HG02798 (cell line): ENCODE measurements around the gene HGF.
"Not testable (repeated sequence)": the region's sequence is repeated elsewhere in the genome, so short reads cannot be mapped to it uniquely, and the experiment has no call there.

ENCODE experiments used
- ATAC-seq: cut with Tn5 transposase; IDR thresholded peaks from one replicate; pipeline ENCODE4 v1.9.1; 2021; ENCODE audit warnings: mild to moderate bottlenecking; ENCODE audit not compliant: unreplicated experiment, poor library complexity

The HGF gene

DNA sequence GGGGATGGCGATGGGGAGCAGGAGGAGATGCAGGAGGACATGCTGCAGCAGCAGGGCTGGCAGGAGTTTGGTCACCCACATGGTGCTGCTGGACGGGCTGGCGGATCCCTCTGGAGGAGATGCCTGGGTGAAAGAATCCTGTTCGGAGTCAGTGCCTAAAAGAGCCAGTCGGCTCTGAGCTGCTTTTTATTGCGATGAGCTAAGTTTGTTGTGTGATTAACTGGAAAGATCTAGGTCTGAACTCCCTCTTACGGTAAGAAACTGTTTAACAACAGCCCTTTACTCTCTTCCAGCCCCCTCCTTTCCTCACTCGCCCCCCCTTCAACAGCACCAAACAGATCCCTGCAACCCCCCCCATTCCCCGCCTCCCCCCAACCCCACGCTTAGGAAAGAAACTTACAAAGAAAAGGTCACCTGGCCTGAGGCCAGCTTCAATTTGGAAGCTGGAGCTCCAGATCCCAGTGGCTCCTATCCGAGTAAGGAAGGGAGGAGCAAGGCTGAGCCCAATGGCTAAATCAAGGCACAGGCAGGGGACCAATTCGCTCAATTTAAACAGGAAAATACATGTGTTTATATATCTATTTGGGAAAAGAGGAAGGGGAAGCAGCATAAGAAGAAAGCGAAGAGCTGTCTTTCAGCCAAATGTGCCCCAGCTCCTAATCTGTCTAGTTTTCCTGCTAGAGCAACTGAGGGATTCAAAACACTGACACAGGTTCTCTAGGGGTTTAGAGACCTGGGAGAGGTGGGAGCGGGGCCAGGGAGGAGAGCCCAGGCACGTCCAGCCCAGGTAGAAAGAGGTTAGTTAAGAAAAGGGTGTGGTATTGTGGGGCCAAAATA, at the start of gene HGF:
Gene HGF (minus strand): TSS at position 157 of the 837 bp plus-strand sequence. CDS start 76 bp downstream, at position 81.
- ATAC-seq = no peak

DNA sequence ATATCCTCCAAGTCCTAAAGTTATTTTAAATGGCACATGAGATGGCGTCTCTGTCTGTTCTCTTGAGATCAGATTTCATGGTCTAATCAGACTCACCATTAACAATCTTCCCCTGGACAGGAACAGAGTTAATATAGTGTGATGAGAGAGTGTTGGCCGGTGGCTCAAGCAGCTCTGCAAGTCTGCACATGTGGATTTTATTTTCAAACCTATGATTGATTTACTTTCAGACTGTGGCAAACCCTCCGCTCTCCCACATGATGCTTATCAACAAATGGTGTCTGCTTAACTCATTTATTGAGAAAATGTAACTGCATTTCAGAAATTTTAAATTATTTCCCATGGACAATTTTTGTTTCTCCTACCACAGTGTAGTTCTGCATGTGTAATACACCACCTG, 46.5 kb upstream of the HGF start:
- no peak for ATAC-seq

DNA sequence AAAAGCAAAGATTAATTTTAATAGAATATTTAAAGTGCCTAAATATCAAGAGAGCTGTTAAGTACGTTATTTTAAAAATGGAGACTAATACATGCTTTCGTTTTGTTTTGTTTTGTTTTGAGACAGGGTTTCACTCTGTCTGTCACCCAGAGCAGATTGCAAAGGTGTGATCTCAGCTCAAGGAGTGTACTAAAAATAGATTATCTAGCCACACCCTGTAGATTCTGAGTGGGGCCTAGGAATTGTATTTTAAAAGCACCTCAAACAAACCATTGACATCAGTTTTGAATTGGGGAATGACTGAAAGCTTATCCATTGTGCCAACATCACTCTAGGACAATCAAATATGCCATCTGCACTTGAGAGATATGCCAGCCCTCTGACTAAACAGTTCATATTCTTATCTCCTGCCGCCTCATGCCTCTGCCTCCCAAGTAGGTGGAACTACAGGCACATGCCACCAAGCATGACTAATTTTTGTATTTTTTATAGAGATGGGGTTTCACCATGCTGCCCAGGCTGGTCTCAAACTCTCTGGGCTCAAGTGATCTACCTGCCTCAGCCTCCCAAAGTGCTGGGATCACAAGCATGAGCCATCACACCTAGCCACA, 43.1 kb upstream of the HGF start:
- peak; percentile 86 for ATAC-seq

DNA sequence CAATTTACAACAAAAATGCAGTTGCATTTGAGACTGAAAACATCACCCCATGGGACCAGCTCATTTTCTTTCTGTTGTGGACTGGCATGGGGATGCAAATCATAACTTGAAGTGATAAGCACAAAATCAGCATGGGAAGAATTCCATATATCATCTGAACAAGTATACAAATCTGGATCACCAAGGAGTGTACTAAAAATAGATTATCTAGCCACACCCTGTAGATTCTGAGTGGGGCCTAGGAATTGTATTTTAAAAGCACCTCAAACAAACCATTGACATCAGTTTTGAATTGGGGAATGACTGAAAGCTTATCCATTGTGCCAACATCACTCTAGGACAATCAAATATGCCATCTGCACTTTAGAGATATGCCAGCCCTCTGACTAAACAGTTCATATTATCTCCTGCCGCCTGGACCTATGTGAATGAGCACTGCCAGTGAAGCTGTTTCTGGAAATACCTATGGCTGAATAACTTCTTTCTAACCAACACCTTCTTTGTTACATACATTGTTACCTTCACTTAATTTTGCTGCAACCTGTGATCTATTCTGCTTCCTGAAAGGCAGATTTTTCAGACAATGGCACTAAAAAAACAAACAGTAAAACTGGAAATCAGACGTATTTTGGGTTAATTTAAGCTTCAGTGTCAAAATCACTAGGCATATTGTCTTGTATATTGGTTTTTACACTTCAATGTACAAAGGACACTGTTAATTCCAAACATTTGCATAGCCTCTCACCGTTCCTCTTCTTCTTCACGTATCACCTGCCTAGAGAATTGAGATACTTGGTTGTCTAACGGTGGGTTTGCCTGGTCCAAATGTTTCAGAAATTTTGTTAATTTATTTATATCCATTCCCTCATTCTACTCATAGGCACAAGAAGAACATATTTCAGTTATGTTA, 42.4 kb upstream of the HGF start:
- ATAC-seq = peak; percentile 30

DNA sequence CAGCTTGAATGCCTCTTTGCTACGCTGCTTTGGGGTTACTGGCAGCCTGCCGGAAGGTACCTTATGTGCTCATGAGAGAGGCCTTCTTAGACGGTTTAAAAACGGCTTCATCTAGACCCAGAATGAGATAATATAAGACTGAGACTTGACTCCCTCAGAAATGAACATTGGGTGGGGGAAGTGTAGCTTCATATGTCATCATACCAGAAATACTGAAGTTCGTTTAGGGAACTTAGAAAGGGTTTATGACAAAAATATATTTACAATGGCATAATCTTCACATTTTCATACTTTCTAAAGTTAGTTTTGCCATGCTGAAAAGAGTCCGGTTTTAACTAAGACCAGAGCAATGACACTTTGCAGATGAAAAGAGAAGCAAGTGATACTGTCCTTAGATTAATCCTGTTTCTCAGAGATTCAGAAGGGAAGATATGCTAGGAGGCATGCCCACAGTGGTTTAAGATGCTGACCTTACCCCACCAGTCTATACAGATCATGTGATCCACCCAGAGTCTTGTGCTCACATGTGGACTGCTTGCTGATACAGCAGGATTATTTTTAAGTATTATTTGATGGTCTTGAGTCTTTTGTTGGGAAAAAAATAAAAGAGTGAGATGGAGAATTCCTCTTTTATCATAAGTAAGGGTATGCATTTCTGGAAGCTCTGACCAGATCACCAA, 40.8 kb upstream of the HGF start:
- ATAC-seq = no peak

DNA sequence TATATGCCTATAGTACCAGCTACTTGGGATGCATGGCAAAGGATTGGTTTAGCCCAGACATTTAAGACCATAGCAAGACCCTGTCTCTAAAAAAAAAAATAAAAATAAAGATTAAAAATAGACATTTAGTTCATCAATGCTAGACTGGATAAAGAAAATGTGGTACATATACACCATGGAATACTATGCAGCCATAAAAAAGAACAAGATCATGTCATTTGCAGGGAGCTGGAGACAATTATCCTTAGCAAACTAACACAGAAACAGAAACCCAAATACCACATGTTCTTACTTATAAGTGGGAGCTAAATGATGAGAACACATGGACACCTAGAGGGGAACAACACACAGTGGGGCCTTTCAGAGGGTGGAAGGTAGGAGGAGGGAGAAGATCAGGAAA, 38.5 kb upstream of the HGF start:
- not testable (repeated sequence) for ATAC-seq

DNA sequence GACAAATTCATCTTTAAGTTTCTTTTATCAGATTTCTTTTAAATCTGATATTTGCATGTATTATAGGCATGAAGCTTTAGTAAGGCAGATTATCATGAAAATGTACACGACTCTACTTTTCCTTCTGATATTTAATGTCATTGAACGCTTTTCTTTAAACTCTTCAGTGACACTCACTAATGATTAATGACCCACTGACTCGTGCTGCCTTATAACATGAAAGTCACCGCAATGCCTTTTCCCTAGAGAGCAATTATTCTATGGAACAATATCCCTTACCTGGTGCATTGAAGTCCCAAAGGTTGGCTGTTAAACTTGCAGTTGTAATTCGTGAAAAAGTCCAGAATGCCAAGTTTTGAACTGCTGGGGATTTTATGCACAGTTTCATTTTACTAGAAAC, 33.4 kb upstream of the HGF start:
- no peak for ATAC-seq

DNA sequence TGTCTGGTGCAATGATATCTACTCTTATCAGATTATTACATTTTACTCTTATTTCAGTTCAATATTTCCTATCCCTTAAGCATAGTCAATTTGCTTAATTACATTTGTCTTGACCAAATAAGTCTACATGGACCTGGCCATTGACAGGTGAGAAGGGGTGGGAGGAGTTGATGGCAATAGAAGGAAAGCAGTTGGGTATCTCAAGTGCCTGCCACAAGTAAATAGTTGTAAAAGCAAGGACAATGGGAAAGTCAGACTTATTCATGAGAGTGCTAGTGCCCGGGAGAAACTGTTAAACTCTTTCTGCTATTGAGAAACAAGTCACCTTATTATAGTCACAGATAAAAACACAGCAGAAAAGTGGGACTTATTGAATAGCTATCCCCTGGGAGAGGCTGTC, 32.4 kb upstream of the HGF start:
- no peak for ATAC-seq

DNA sequence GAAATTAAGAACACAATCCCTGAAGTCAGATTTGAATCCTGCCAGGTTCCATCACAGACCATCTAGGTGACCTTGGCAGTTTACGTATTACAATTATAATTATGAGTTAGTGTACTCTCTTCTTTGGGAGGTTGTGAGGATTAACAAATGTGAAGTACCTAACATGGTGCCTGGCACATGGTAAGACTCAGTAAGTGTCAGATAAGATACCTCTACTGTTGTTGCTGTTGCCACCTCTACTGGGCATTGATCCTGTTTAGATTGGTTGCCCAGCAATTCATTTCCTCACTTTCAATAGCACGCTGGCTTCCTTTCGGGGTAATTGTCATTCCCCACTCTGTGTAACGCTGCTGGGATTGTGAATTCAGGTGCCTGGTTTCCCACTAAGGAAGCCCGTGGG, 31.7 kb upstream of the HGF start:
- no peak for ATAC-seq

DNA sequence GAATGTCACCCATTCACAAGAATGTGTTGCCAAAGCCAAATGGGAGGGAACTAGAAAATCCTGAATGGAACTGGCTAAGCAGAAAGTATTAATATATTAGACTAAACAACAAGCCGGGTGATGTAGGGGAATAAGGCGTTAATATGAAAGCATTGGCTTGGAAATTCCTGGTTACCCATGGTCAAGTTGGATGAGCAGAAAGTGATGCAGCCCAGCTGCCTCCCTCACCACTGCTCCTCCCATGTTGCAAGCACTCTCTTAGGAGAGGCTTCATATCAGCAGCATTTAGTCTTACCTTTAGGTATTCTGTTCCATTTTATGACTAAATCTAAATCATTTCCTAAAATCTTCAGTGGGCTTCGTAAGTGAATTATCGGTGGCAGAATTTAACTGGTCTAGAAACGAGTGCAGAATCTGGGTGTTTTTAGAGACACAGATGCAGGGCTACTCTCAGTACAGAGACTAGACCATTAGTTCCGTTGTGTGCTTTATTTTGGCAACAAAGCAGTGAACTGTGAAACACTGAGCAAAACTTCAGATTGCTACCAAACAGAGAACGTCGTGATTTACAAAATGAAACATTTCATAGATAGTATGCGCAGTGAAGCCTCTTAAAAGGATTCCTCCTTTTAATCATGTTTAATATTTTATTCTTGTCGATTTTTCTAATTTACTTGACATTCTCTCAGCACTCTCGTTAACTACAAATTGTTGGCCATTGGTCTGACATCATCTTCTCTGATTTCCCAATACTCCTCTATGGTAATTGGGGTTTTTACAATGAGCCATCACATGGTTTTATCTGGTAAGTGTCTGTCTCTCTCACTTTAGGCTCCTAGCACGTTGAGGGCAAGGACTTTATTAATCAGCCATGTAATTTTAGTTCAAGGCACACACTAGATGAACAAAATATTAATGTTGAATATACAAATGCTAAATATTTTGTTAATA, 22.0 kb upstream of the HGF start:
- no peak for ATAC-seq

DNA sequence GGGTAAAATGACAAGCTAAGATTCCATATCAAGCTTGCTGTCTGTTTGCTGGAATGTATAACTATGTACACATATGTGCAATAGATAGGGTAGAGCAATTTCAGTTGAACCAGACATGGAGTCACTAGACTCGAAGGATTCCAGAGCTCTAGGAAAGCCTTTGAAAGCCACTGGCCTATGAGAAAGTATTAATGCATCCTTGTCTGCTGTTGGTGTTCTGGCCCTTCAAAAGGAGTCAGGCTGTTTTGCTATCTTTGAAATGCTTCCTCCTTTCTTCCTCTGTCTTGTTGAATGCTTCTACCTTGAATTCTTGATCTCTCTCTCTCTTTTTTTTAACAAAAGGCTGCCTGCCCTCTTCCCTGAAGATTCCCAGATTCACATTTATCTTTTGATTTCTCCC, 20.8 kb upstream of the HGF start:
- ATAC-seq = no peak

DNA sequence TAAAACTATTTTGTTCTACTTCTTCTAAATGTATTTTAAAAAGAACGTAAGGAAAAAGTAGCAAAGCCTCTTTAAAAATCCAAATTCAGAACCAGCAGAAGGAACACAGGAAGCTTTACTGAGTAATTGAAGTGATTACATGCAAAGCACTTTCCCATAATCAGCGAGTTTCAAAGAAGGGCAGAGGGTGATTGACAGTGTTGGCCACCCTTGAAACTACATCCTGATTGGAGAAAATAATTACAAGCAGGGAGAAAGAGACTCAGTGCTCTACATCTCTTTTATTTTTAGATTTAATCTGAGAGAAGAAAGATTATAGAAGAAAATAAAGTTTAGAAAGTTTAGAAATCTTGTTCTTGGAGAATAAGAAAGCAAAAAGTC, 20.3 kb upstream of the HGF start:
- no peak for ATAC-seq

DNA sequence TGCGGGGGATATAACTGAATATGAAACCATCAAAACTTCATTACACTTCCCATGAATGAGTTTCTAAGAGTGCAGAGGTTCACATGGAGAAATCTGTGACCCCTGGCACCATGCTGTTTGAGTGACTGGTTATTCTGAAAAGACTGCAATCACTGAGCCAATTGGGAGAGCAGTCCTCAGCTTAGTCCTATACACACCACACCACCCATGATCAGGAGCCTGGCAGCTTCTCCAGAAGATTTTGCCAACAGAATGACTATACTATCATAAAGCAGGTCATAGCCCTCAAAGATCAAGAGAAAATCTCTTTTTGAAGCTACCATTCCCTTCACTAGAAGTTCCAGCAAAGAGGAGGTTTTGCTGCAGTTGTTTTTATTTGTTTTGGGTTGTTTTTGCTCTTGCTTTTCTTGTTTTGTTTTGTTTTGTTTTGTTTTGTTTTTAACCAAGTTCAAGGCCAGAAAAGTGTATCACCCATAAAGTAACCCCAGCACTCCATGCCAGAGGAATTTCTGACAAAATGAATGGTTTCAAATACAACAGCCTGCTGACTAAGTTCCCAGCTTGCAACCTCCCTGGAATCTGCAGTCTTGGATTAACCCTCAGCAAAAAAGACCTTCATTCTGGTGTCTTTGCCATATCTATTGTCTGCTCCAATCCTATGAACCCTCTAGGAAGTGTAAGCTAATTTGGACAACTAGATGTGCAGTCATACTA, 19.7 kb upstream of the HGF start:
- no peak for ATAC-seq

DNA sequence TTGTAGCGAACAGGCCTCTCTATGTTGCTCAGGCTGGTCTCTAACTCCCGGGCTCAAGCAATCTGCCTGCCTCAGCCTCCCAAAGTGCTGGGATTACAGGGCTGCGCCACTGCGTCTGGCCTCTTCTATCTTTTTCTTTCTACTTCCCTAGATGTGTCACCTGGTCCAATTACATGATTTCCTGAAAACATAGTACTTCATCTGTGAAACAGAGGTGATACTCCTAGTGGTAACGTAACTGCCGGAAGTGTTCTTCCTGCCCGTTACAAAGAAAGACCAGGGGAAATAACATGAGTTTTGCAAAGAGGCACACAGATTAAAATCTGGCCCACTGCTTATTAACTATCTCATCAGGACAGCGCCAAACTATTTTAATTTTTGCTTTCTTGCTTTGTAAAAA, 18.4 kb upstream of the HGF start:
- no peak for ATAC-seq

DNA sequence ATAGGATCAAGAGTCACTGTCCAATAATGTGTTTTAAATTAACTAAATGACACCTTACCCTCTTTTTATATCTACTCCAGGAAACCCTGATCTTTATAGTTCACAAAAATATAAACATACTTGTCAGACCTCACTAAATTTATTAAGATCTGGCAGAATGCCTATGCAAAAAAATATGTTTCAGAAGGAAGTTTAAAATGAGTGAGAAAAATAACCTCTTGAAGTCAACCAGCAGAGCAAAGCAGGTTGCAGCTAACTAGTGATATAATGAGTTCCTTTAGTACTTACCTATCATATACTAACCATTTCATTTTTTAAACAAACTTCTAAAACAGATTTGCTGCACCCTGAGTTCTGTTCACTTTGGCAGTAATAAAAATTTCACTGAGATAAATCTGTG, 14.0 kb upstream of the HGF start:
- ATAC-seq = no peak

DNA sequence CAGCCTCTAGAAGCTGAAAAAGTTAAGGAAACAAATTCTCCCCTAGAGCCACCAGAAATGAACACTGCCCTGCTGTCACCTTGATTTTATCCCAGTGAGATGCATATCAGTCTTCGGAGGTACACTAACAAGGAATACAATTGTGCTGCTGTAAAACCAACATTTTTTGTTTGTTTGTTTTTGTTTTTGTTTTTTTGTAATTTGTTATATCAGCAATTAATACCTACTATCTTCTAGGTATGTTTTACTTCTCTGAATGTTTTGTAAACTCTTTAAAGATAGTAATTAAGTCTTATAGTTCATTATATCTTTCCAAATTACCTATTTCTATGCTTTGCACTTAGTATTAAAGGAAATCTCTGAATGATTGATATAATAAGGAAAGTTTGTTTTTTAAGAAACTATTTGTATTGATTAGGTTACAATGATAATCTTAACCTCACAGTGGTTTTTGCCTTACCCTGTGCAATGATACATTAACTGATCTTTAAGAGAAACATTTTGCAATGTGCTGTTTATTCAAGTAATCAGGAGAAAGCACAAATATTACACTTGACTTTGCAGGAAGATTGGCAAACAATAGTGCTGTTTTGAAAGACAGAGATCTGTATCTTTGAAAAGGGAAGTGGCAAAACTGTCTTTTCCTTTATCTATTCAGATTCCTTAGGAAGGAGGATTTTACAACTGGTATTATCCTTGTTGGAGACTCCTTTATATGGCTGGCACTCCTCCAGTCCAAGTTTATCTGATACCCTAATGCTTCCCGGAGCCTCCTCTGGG, 11.3 kb upstream of the HGF start:
- no peak for ATAC-seq

DNA sequence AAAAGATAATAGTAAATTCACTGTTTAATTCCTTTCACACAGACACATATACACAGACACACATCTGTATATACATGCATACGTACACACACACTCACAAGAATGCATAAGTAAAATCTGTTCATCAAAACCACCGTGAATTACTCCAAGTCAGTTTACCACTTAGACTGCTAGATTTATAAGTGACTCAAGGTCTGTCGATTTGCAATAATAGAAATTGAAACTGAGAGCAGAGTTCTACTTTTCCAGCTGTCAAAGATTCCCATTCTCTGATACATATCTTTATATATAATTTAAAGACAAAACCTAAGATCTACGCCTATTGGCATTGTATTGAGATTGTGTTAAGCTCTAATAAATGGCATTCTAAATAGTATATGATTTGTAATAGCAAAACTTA, 9.9 kb upstream of the HGF start:
- ATAC-seq = no peak

DNA sequence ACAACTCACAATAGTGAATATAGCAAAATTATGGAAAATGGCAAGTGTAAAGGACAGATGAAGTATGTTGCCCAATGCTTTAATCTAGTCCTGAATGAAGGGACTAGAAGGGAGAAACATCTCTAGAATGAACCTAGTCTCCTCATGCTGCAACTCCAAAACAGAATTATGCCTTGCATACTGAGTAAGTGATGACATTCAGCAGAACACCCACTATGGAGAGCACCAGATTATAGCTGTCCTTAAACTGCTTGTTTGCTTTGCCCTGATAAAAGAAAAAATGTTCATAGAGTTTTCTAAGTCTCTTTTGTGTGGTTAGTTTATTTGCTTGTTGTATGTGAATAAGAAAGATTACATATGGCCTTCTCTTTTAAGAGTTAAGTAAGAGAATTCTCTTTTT, 7.8 kb upstream of the HGF start:
- ATAC-seq = no peak
